Measurements from ENCODE around the gene TP63. TPM values are rescaled to one million over a fixed set of nuclear protein-coding genes. Genes with fewer than 3 reads are reported as not detected.

The TP63 gene
- total RNA-seq, 1 donor from 2014 or later, result 122 TPM

DNA sequence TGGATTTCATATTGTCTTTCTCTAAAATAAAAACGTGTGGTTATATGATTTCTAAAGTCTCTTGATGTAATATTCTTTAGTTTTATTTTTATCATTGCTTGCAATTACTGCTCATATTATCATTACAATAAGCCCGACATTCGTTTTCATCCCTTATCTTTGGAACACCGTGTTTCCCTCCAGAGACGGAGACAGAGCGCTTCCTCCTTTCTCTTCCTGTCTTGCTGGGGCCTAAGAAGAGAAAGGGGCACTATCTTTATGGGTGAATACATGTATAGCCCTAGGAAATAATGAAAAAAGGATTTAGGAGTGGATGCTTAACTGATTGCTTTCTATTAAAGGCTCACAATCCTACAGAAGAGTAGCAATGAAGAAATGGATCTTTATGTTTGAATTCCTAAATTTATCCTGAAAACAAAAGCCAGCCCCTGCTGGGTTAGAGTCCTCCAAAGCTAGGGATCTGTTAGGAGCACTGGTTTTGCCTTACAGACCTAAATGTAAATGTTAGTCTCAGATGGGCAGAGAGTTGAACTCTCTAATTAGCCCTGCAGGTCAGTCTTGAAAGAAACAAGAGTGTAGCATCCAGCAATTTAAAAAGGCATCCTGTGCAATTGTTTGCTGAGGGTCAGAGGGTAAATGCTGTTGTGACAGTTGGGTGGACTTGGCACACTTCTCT lies 145.1 kb downstream of the TP63 start:
- Histone ChIP-seq H3K27me3 (ENCODE audit: control insufficient read depth, insufficient read depth, low read length) (no peaks in the 10 kb centered on the region), H3K4me3 (ENCODE audit: low read depth, low read length) (no peak overlapping the region), H3K36me3 (ENCODE audit: control insufficient read depth, insufficient read depth, low read length) (no peaks in the 10 kb centered on the region)
- TF ChIP-seq CTCF (IDR thresholded peaks at IDR 0.05; ENCODE audit: insufficient read depth, low read length, severe bottlenecking), result no peak
- FAIRE-seq (no peak), DNase-seq (ENCODE audit: low read depth) (no peak)

DNA sequence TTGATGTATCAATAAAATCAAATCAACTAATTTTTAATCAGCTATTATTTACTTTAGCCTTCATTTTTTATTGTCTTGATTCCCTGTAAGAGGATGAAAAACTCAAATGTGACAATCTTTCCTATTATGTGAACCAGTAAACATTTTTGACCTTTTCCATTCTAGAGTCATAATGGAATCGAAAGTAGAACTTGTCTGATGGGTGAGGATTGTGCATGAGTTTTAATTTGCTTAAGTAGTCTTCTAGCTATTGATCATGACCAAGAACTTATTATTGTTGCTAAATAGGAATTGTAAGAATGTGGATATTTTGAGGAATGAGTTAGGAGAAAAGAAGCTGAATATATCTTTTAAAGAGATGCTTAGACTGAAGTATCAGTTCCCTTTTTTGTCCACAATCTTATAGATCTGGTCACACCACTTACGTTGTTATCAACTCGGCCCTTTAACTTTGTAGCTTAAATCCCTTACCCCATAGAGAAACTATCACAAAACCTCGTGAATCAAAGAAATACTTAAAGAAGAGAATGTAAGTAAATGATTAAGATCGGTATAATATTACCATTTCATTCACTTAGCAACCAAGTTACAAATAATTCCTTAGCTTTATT lies 147.3 kb downstream of the TP63 start:
- Histone ChIP-seq H3K36me3 (ENCODE audit: control insufficient read depth, insufficient read depth, low read length) (no peaks in the 10 kb centered on the region), H3K27me3 (ENCODE audit: control insufficient read depth, insufficient read depth, low read length) (no peaks in the 10 kb centered on the region), H3K4me3 (ENCODE audit: low read depth, low read length) (no peak overlapping the region)
- DNase-seq (ENCODE audit: low read depth) (no peak), FAIRE-seq (no peak)
- no peak for TF ChIP-seq CTCF (IDR thresholded peaks at IDR 0.05; ENCODE audit: insufficient read depth, low read length, severe bottlenecking)

GRCh38 chr3:189779166-189779565 lies 148.0 kb downstream of the TP63 start:
- no peak for FAIRE-seq
- Histone ChIP-seq H3K4me3 (ENCODE audit: low read depth, low read length) (no peak overlapping the region), H3K27me3 (ENCODE audit: control insufficient read depth, insufficient read depth, low read length) (no peaks in the 10 kb centered on the region), H3K36me3 (ENCODE audit: control insufficient read depth, insufficient read depth, low read length) (no peaks in the 10 kb centered on the region)
- DNase-seq (ENCODE audit: low read depth), result peak; percentile 65
- TF ChIP-seq CTCF (IDR thresholded peaks at IDR 0.05; ENCODE audit: insufficient read depth, low read length, severe bottlenecking), result no peak

- no peak for DNase-seq (ENCODE audit: low read depth)
- Histone ChIP-seq H3K27me3 (ENCODE audit: control insufficient read depth, insufficient read depth, low read length) (no peaks in the 10 kb centered on the region), H3K36me3 (ENCODE audit: control insufficient read depth, insufficient read depth, low read length) (no peaks in the 10 kb centered on the region), H3K4me3 (ENCODE audit: low read depth, low read length) (no peak overlapping the region)
- no peak for FAIRE-seq
- TF ChIP-seq CTCF (IDR thresholded peaks at IDR 0.05; ENCODE audit: insufficient read depth, low read length, severe bottlenecking), result no peak
Observed at GRCh38 chr3:189780546-189781270, 149.5 kb downstream of the TP63 start.

GRCh38 chr3:189781415-189781814 lies 150.2 kb downstream of the TP63 start:
- FAIRE-seq (no peak), DNase-seq (ENCODE audit: low read depth) (peak; percentile 79)
- TF ChIP-seq CTCF (IDR thresholded peaks at IDR 0.05; ENCODE audit: insufficient read depth, low read length, severe bottlenecking), result no peak
- H3K36me3 ChIP-seq (ENCODE audit: control insufficient read depth, insufficient read depth, low read length), result no peaks in the 10 kb centered on the region
- no peaks in the 10 kb centered on the region for H3K27me3 ChIP-seq (ENCODE audit: control insufficient read depth, insufficient read depth, low read length)
- H3K4me3 ChIP-seq (ENCODE audit: low read depth, low read length), result no peak overlapping the region

All from bronchial epithelial cell (primary cell).